Stimulated activated CD4-positive, alpha-beta T cell treated with anti-CD3 and anti-CD28 coated beads, TNF-alpha, amount 100 ng/mL, for 1 hour (primary cell): ENCODE data around the gene TTC17.

ENCODE experiments used
- DNase-seq, 3 donors: peaks; one replicate each; pipeline ENCODE4 v3.0.0-alpha.2; 2020; ENCODE audit warnings: low read depth in 3 of 3, low spot score in 1 of 3

Gene TTC17

GRCh38 chr11:43521471-43521870 lies 162.8 kb downstream of the TTC17 start:
- no peak for DNase-seq

GRCh38 chr11:43523632-43524031 lies 164.9 kb downstream of the TTC17 start:
- no peak for DNase-seq

GRCh38 chr11:43532041-43532440 lies 173.3 kb downstream of the TTC17 start:
- DNase-seq: no peak

- DNase-seq: no peak
Observed at GRCh38 chr11:43537833-43538615, 179.3 kb downstream of the TTC17 start.

- DNase-seq: no peak
Observed at GRCh38 chr11:43541993-43542392, 183.3 kb downstream of the TTC17 start.

GRCh38 chr11:43542750-43543712 lies 184.3 kb downstream of the TTC17 start:
- DNase-seq: no peak
